ENCODE data around the gene TPK1. TPM values are rescaled to one million over a fixed set of nuclear protein-coding genes. Genes with fewer than 3 reads are reported as not detected.

TPK1 gene
- total and polyA plus RNA-seq, 2 of the 13 experiments (the other 11 are each of a cell fraction or from before 2014, with no cell fraction given) = 1.0 to 1.2 TPM

GRCh38 chr7:144821067-144821466 lies 14.8 kb downstream of the TPK1 start:
- no peaks in the 10 kb centered on the region for H3K79me2 ChIP-seq (ENCODE audit: insufficient read depth, low read length)
- no peaks in the 10 kb centered on the region for H3K9me3 ChIP-seq (ENCODE audit: low read length)
- TF ChIP-seq, protein P1, sequence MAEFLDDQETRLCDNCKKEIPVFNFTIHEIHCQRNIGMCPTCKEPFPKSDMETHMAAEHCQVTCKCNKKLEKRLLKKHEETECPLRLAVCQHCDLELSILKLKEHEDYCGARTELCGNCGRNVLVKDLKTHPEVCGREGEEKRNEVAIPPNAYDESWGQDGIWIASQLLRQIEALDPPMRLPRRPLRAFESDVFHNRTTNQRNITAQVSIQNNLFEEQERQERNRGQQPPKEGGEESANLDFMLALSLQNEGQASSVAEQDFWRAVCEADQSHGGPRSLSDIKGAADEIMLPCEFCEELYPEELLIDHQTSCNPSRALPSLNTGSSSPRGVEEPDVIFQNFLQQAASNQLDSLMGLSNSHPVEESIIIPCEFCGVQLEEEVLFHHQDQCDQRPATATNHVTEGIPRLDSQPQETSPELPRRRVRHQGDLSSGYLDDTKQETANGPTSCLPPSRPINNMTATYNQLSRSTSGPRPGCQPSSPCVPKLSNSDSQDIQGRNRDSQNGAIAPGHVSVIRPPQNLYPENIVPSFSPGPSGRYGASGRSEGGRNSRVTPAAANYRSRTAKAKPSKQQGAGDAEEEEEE (CRISPR knock-in tag; IDR thresholded peaks at IDR 0.05; ENCODE audit: borderline replicate concordance) = no peak
- TF ChIP-seq, protein P2, sequence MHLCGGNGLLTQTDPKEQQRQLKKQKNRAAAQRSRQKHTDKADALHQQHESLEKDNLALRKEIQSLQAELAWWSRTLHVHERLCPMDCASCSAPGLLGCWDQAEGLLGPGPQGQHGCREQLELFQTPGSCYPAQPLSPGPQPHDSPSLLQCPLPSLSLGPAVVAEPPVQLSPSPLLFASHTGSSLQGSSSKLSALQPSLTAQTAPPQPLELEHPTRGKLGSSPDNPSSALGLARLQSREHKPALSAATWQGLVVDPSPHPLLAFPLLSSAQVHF (CRISPR knock-in tag; IDR thresholded peaks at IDR 0.05) = no peak
- no peak for TF ChIP-seq PAWR (CRISPR knock-in tag; IDR thresholded peaks at IDR 0.05; ENCODE audit: borderline replicate concordance)
- no peak for TF ChIP-seq WIZ (CRISPR knock-in tag; IDR thresholded peaks at IDR 0.05)
- no peak for TF ChIP-seq NFRKB (IDR thresholded peaks at IDR 0.05)
- H3K4me3 ChIP-seq (replicated peaks in 1 of 3; ENCODE audit: insufficient read depth in 1 of 3, low read depth in 2 of 3, low read length in 3 of 3) = no peak overlapping the region
- ChIA-PET CTCF (ENCODE audit: low intra/inter-chr PET ratio, low total read pairs) (no interaction called here), POLR2A (no interaction called here)
- DNase-seq (ENCODE audit: low spot score) (no peak), FAIRE-seq (no peak), ATAC-seq (no peak)
- no peaks in the 10 kb centered on the region for H3K36me3 ChIP-seq (replicated peaks in 1 of 2; ENCODE audit: control insufficient read depth in 1 of 2, insufficient read depth in 2 of 2, low read length in 2 of 2)
- H3K4me1 ChIP-seq (ENCODE audit: insufficient read depth, low read length) = no peaks in the 10 kb centered on the region
- in situ Hi-C loops (cut with HindIII; ENCODE audit: extremely low pct_ligation_motif_present, low pct_unique_long_range_greater_than_20kb) = no loop called here
- 23% methylated on average over 4 of the region's 4 CpGs for WGBS (ENCODE audit: low lambda C conversion rate)
- no peak overlapping the region for H3K27ac ChIP-seq (ENCODE audit: extremely low read length, insufficient read depth, low read length)
- no peak overlapping the region for H3K4me2 ChIP-seq (ENCODE audit: low read depth, low read length)
- intact Hi-C loops (cut with micrococcal nuclease; ENCODE audit: unreplicated experiment) = no loop called here
- H2AFZ ChIP-seq (ENCODE audit: low read length) = no peak overlapping the region
- H3K27me3 ChIP-seq (ENCODE audit: control insufficient read depth in 1 of 2, insufficient read depth in 2 of 2, low read length in 2 of 2) = no peaks in the 10 kb centered on the region
- H3K9ac ChIP-seq (ENCODE audit: insufficient read depth, low read depth, low read length) = no peak overlapping the region
- no peaks in the 10 kb centered on the region for H4K20me1 ChIP-seq (ENCODE audit: insufficient read depth, low read length)
- no TSS peak for BruUV-seq (replicated peaks)

DNA sequence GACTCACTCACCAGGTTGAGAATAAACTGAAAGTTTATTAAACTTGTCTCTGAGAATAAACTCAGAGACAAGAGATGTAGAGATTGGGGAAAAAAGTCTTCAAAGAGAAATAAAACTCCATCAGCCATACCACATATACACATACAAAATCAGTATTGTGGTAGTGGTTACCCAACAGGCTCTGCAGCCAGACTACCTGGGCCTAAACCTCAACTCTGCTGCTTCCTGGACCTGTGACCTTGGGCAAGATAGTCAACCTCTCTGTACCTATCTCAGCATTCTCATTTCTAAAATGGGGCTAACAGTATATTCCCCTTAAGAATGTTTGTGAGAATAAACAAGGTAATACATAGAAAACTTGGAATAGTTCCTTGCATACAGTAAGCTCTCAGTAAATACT lies 15.3 kb downstream of the TPK1 start:
- no peak overlapping the region for H2AFZ ChIP-seq (ENCODE audit: low read length)
- H3K79me2 ChIP-seq (ENCODE audit: insufficient read depth, low read length) = no peaks in the 10 kb centered on the region
- intact Hi-C loops (cut with micrococcal nuclease; ENCODE audit: unreplicated experiment) (no loop called here), in situ Hi-C loops (cut with HindIII; ENCODE audit: extremely low pct_ligation_motif_present, low pct_unique_long_range_greater_than_20kb) (no loop called here)
- FAIRE-seq (no peak), DNase-seq (ENCODE audit: low spot score) (no peak), ATAC-seq (no peak)
- no peak overlapping the region for H3K27ac ChIP-seq (ENCODE audit: extremely low read length, insufficient read depth, low read length)
- H3K36me3 ChIP-seq (replicated peaks in 1 of 2; ENCODE audit: control insufficient read depth in 1 of 2, insufficient read depth in 2 of 2, low read length in 2 of 2) = no peaks in the 10 kb centered on the region
- no peak overlapping the region for H3K4me2 ChIP-seq (ENCODE audit: low read depth, low read length)
- no peak overlapping the region for H3K4me3 ChIP-seq (replicated peaks in 1 of 3; ENCODE audit: insufficient read depth in 1 of 3, low read depth in 2 of 3, low read length in 3 of 3)
- H3K9ac ChIP-seq (ENCODE audit: insufficient read depth, low read depth, low read length) = no peak overlapping the region
- BruUV-seq (replicated peaks) = no TSS peak
- CTCF ChIA-PET (ENCODE audit: low intra/inter-chr PET ratio, low total read pairs) = no interaction called here
- no peaks in the 10 kb centered on the region for H4K20me1 ChIP-seq (ENCODE audit: insufficient read depth, low read length)
- no peaks in the 10 kb centered on the region for H3K4me1 ChIP-seq (ENCODE audit: insufficient read depth, low read length)
- no peaks in the 10 kb centered on the region for H3K27me3 ChIP-seq (ENCODE audit: control insufficient read depth in 1 of 2, insufficient read depth in 2 of 2, low read length in 2 of 2)
- H3K9me3 ChIP-seq (ENCODE audit: low read length) = no peaks in the 10 kb centered on the region
- POLR2A ChIA-PET = no interaction called here
- TF ChIP-seq GATAD1 (CRISPR knock-in tag; IDR thresholded peaks at IDR 0.05) (no peak), NCOR1 (IDR thresholded peaks at IDR 0.05; ENCODE audit: borderline replicate concordance, low read length) (no peak), STAG1 (CRISPR knock-in tag; IDR thresholded peaks at IDR 0.05) (no peak), ZNF446 (CRISPR knock-in tag; IDR thresholded peaks at IDR 0.05) (no peak), ZNF354B (CRISPR knock-in tag; IDR thresholded peaks at IDR 0.05) (no peak), ZNF329 (CRISPR knock-in tag; IDR thresholded peaks at IDR 0.05; ENCODE audit: low read depth) (no peak), KLF13 (CRISPR knock-in tag; IDR thresholded peaks at IDR 0.05) (no peak)
- TF ChIP-seq, protein P3, sequence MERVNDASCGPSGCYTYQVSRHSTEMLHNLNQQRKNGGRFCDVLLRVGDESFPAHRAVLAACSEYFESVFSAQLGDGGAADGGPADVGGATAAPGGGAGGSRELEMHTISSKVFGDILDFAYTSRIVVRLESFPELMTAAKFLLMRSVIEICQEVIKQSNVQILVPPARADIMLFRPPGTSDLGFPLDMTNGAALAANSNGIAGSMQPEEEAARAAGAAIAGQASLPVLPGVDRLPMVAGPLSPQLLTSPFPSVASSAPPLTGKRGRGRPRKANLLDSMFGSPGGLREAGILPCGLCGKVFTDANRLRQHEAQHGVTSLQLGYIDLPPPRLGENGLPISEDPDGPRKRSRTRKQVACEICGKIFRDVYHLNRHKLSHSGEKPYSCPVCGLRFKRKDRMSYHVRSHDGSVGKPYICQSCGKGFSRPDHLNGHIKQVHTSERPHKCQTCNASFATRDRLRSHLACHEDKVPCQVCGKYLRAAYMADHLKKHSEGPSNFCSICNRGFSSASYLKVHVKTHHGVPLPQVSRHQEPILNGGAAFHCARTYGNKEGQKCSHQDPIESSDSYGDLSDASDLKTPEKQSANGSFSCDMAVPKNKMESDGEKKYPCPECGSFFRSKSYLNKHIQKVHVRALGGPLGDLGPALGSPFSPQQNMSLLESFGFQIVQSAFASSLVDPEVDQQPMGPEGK (CRISPR knock-in tag; IDR thresholded peaks at IDR 0.05) = no peak
- TF ChIP-seq, protein P4, sequence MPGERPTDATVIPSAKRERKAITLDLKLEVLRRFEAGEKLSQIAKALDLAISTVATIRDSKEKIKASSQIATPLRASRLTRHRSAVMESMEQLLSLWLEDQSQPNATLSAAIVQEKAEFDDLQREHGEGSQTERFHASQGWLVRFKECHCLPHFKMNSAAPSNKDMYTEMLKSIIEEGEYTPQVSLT (CRISPR knock-in tag; IDR thresholded peaks at IDR 0.05; ENCODE audit: borderline replicate concordance, low read depth) = no peak

All from HepG2 (cell line).